Heart left ventricle (tissue), 16 donors: ENCODE results near the gene NNAT. TPM values are rescaled to one million over a fixed set of nuclear protein-coding genes. Genes with fewer than 3 reads are reported as not detected.

Experiments used
- ATAC-seq, 4 donors: fragments of 200-7000 bp; cut with Tn5 transposase; one replicate each; pipeline ENCODE4 v1.9.1; 2020 to 2022; ENCODE audit warnings: moderate library complexity in 4 of 4, mild to moderate bottlenecking in 3 of 4, moderate number of reproducible peaks in 1 of 4
- DNase-seq, 5 donors: peaks; one replicate each; pipeline ENCODE4 v3.0.0-alpha.2; 2020
- H3K27ac ChIP-seq, 12 donors: fragments of 200-600 bp; sonication (generic) in 4 of 12; one replicate each; pipeline versions ENCODE4 v1.5.0 to v1.8.0; 2016 to 2022; ENCODE audit warnings: mild to moderate bottlenecking in 2 of 12
- H3K27me3 ChIP-seq, 9 donors: fragments of 200-600 bp; sonication (generic) in 2 of 9; one replicate each; pipeline versions ENCODE4 v1.5.1 to v1.8.0; 2016 to 2022; ENCODE audit warnings: mild to moderate bottlenecking in 3 of 9
- H3K36me3 ChIP-seq, 9 donors: fragments of 200-600 bp; sonication (generic) in 2 of 9; one replicate each; pipeline versions ENCODE4 v1.5.0 to v1.8.0; 2018 to 2022; ENCODE audit warnings: mild to moderate bottlenecking in 2 of 9
- H3K4me1 ChIP-seq, 12 donors: fragments of 200-600 bp; sonication (generic) in 4 of 12; one replicate each; pipeline versions ENCODE4 v1.5.0 to v1.8.0; 2016 to 2022; ENCODE audit warnings: mild to moderate bottlenecking in 3 of 12
- H3K4me3 ChIP-seq, 12 donors: fragments of 200-600 bp; sonication (generic) in 4 of 12; one replicate each; pipeline versions ENCODE4 v1.5.0 to v1.8.0; 2017 to 2022; ENCODE audit warnings: mild to moderate bottlenecking in 9 of 12, moderate library complexity in 4 of 12
- H3K9me3 ChIP-seq, 12 donors: fragments of 200-600 bp; sonication (generic) in 4 of 12; one replicate each; pipeline versions ENCODE4 v1.5.0 to v1.8.0; 2016 to 2022; ENCODE audit warnings: mild to moderate bottlenecking in 1 of 12
- CTCF ChIP-seq, 12 donors: fragments of 200-600 bp; sonication (generic) in 4 of 12; IDR thresholded peaks; one replicate each; pipeline versions ENCODE4 v1.5.0 to v1.8.0; 2018 to 2022; ENCODE audit warnings: antibody characterized with exemption in 12 of 12, mild to moderate bottlenecking in 5 of 12
- POLR2A ChIP-seq, 2 donors: fragments of 450-650 bp; IDR thresholded peaks; one replicate each; pipeline ENCODE4 v1.6.1; 2017; ENCODE audit warnings: antibody characterized with exemption in 2 of 2, mild to moderate bottlenecking in 2 of 2, moderate library complexity in 2 of 2
- WGBS, 4 donors: extraction: QIAGEN DNeasy Blood & Tissue Kit in 2 of 4; methylation state at CpG; one replicate each; pipeline versions ENCODE4 v1.1.5 to v1.1.7; 2013 to 2018; 5-methylcytosine and 5-hydroxymethylcytosine counted together
- intact Hi-C, 10 donors: fragments of 100-400 bp; cut with DNase I; formaldehyde crosslinking; loops; one replicate each; pipeline versions ENCODE4 v1.11.1 to v1.14.2; 2022
- polyA plus RNA-seq, 2 donors: library from polyadenylated mRNA; stranded (reverse); fragments of 200-250 nt; gene quantifications; one replicate each; pipeline ENCODE4 v1.2.3, GENCODE V29; 2013
- total RNA-seq, 9 donors: library from RNA; depleted of rRNA in 2 of 9; stranded (reverse); fragments of >200 nt in 2 of 9; fragmentation: NEBNext Ultra II Directional in 3 of 9; extraction: Animal tissue kit (Norgen Biotek cat#: 25700) in 3 of 9; gene quantifications; one replicate each; pipeline versions ENCODE4 v1.1.0 to v1.2.4, GENCODE V29; 2016 to 2023
- donor health status: ischemic (EF 13 %, LVEDD 7.1; RV severe dilation, severe dysfunction).
- donor health status: healthy with polysubstance abuse.
- donor health status: DM: no; HTN: yes; CAD: no.
- donor health status: DM: no; HTN: no; CAD: no.
- donor health status: ischemic (EF 25% LVEDD 6.9; RV normal size, moderate dysfunction).
- donor health status: ischemic (EF 25% LVEDD 5.7; RV mildly dilated, moderate dysfunction).
- donor health status: healthy.
- donor health status: DM: yes; HTN: yes; CAD: no.
- donor health status: ischemic (EF 35%, LVEDD 5.7; RV mildly dilated, moderate dysfunction).
- donor health status: nonischemic (EF 11% LVEDD 7.7; RV severe dilation, severe dysfunction).
- donor health status: DM: yes; HTN: yes; CAD: no.
- donor health status: PGD.
- donor health status: ischemic (EF 29% LVEDD 5.4; RV normal size, mild dysfunction).
- donor health status: nonischemic (EF 23%, LVEDD 6.1; RV moderate dilation, normal function).

The NNAT gene
- total and polyA plus RNA-seq, 11 donors: 0.23 to 4.6 (median 0.57) TPM; not detected in 5

- H3K4me3 ChIP-seq: peak overlapping the region; percentile 76 to 100 (median 94)
- H3K4me1 ChIP-seq: peaks cover 3 to 58% (median 43%) of the 10 kb centered on the region in 12 donors
- intact Hi-C loops: loop anchor here in 3 of 10 donors (5.0 to 10.0 kb wide), 3 partner anchors 122 to 335 kb away; partner anchors contain the start of gene MANBAL (in 1 of the 3)
- H3K9me3 ChIP-seq: no peaks in the 10 kb centered on the region
- WGBS, 4 donors: 1% methylated on average over 25 to 28 of the region's 28 CpGs
- peak; percentile 27 to 64 (median 50) for ATAC-seq
- H3K36me3 ChIP-seq: no peaks in the 10 kb centered on the region
- DNase-seq: peak in 3 of 5 donors; percentile 39 to 52 (median 47)
- H3K27me3 ChIP-seq: no peaks in the 10 kb centered on the region
- H3K27ac ChIP-seq: peak overlapping the region; percentile 87 to 100 (median 98)
- TF ChIP-seq CTCF (IDR thresholded peaks at IDR 0.05) (no peak), POLR2A (IDR thresholded peaks at IDR 0.05) (no peak)
Measured at GRCh38 chr20:37526839-37527637, 6.0 kb downstream of the NNAT start.

- H3K9me3 ChIP-seq: no peaks in the 10 kb centered on the region
- H3K4me3 ChIP-seq: peak within 1 kb of the TSS; percentile 76 to 100 (median 94)
- H3K4me1 ChIP-seq: peaks cover 3 to 50% (median 40%) of the 10 kb centered on the region in 12 donors
- DNase-seq (peak; percentile 90 to 96 (median 93)), ATAC-seq (peak; percentile 86 to 93 (median 92))
- WGBS, 4 donors: 0 to 1% (median 0%) methylated on average over 39 to 62 of the region's 62 CpGs
- TF ChIP-seq POLR2A (IDR thresholded peaks at IDR 0.05) (peak; percentile 54 to 85), CTCF (IDR thresholded peaks at IDR 0.05) (no peak)
- no peaks in the 10 kb centered on the region for H3K27me3 ChIP-seq
- peak within 1 kb of the TSS; percentile 87 to 100 (median 98) for H3K27ac ChIP-seq
- H3K36me3 ChIP-seq: no peaks in the 10 kb centered on the region
- intact Hi-C loops: loop anchor here in 4 of 10 donors (2.0 to 10.0 kb wide), 4 partner anchors 123 to 336 kb away; partner anchors contain the start of gene MANBAL (in 1 of the 4)
Measured at GRCh38 chr20:37527638-37528445, 6.8 kb downstream of the NNAT start, which contains the start of gene BLCAP. TSS of gene BLCAP (minus strand) at chr20:37527876. CDS start at chr20:37519174, 8,702 bp downstream.

- peak in 1 of 4 donors; percentile 5 for ATAC-seq
- WGBS, 4 donors: 41 to 51% (median 44%) methylated on average over 10 of the region's 10 CpGs
Measured at GRCh38 chr20:37528446-37529213, 7.6 kb downstream of the NNAT start.

More at GRCh38 chr20:37528446-37529213, 7.6 kb downstream of the NNAT start:
- H3K4me1 ChIP-seq: peaks cover 3 to 42% (median 34%) of the 10 kb centered on the region in 12 donors
- peak overlapping the region in 11 of 12 donors; percentile 87 to 100 (median 98) for H3K27ac ChIP-seq
- no peaks in the 10 kb centered on the region for H3K36me3 ChIP-seq
- peak overlapping the region; percentile 76 to 100 (median 94) for H3K4me3 ChIP-seq
- no peaks in the 10 kb centered on the region for H3K9me3 ChIP-seq
- no peak for TF ChIP-seq POLR2A (IDR thresholded peaks at IDR 0.05)
- TF ChIP-seq CTCF (IDR thresholded peaks at IDR 0.05): no peak
- intact Hi-C loops: loop anchor here in 4 of 10 donors (2.0 to 10.0 kb wide), 4 partner anchors 124 to 336 kb away; partner anchors contain the start of gene MANBAL (in 1 of the 4)
- H3K27me3 ChIP-seq: no peaks in the 10 kb centered on the region
- DNase-seq: peak in 1 of 5 donors; percentile 12
